HuH-7 (cell line): ENCODE measurements around the gene VARS1.
A peak's percentile ranks its signal among the peaks of the same experiment; 100 is the strongest.
"Not testable (repeated sequence)": the region's sequence is repeated elsewhere in the genome, so short reads cannot be mapped to it uniquely, and the experiment has no call there.

Experiments
- DNase-seq: peaks from one replicate; pipeline ENCODE4 v3.0.0; 2011; ENCODE audit warnings: low spot score

The VARS1 gene

DNA sequence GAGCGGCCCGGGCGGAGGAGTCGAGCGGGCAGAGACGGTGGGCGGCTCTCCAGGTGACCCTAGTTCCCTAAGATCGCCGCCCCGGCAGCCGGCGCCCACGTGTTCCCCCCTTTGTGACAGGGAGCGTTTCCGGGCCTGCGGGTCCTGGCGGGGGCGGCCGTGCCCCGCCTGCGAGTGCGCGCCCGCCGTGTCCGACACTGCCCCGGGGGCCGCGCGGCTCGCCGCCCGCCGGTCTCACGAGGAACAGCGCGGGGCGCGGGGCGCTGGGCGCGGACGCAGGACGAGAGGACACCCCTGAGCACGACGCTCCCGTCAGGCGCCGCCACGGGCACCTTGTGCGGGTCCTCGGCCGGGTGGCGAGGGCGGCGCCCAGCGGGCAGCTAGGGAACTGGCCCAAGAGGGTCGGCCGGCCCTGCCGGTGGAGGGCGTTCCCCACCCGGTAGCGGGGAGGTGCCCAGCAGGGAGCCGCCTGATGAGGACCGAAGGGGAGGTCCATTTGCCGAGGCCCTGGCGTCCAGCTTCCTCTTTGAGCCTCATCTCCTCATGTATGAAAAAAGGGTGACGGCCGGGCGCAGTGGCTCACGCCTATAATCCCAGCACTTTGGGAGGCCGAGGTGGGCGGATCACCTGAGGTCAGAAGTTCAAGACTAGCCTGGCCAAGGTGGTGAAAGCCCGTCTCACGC lies at the start of gene VARS1:
TSS of gene VARS1 (minus strand) at position 137 of the 683 bp plus-strand sequence. CDS start 535 bp downstream, outside the sequence.
- peak; percentile 95 for DNase-seq

DNA sequence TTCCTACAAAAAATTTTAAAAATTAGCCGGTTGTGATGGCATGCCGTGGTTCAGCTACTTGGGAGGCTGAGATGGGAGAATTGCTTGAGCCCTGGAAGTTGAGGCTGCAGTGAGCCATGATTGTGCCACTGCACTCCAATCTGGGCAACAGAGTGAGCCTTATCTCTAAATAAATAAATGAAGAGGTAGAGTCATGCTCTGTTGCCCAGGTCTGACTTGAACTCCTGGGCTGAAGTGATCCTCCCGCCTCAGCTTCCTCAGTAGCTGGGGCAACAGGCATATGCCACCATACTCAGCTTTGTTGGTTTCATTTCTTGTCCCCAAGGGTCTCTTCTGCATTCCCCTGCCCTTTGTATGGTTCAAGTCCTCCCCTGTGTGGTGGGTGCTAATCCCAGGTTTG lies 49.0 kb upstream of the VARS1 start:
- DNase-seq, result no peak

DNA sequence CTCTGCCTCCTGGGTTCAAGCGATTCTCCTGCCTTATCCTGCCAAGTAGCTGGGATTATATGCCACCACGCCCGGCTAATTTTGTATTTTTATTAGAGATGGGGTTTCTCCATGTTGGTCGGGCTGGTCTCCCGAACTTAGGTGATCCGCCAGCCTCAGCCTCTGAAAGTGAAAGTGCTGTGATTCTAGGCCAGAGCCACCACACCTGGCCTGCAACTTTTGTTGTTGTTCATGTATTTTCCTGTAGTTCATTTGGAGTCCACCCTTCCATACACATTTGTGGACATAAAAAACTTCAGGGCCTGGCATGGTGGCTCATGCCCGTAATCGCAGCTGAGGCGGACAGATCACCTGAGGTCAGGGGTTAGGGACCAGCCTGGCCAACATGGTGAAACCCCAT lies 46.5 kb upstream of the VARS1 start:
- DNase-seq, result no peak

DNA sequence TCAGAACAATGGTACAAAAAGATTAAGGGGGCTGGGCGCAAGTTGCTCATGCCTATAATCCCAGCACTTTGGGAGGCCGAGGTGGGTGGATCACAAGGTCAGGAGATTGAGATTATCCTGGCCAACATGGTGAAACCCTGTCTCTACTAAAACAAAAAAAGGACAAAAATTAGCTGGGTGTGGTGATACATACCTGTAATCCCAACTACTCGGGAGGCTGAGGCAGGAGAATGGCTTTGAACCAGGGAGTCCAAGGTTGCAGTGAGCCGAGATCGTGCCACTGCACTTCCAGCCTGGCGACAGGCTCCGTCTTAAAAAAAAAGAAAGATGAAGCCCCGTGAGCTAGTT lies 44.2 kb upstream of the VARS1 start:
- not testable (repeated sequence) for DNase-seq

DNA sequence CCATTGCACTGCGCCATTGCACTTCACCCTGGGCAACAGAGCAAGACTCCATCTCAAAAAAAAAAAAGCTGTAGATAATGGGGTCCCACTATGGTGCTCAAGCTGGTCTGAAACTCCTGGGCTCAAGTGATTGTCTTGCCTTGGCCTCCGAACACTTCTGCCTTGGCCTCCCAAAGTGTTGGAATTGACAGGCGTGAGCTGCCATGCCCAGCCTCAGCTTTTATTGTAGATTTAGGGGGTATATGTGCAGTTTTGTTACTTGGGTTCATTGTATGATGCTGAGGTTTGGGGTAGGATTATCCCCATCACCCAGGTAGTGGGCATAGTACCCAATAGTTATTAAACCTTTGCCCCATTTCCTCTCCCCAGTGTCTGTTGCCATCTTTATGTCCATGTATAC lies 43.4 kb upstream of the VARS1 start:
- no peak for DNase-seq

DNA sequence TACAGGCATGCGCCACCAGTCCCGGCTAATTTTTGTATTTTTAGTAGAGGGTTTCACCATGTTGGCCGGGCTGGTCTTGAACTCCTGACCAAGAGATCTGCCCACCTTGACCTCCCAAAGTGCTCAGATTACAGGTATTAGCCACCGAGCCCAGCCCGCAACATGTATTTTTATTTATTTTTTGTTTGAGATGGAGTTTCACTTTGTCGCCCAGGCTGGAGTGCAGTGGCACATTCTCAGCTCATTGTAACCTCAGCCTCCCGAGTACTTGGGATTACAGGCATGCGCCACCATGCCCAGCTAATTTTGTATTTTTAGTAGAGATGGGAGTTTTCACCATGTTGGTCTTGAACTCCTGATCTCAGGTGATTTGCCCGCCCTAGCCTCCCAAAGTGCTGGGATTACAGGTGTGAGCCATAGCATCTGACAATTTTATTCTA lies 42.6 kb upstream of the VARS1 start:
- DNase-seq, result not testable (repeated sequence)

DNA sequence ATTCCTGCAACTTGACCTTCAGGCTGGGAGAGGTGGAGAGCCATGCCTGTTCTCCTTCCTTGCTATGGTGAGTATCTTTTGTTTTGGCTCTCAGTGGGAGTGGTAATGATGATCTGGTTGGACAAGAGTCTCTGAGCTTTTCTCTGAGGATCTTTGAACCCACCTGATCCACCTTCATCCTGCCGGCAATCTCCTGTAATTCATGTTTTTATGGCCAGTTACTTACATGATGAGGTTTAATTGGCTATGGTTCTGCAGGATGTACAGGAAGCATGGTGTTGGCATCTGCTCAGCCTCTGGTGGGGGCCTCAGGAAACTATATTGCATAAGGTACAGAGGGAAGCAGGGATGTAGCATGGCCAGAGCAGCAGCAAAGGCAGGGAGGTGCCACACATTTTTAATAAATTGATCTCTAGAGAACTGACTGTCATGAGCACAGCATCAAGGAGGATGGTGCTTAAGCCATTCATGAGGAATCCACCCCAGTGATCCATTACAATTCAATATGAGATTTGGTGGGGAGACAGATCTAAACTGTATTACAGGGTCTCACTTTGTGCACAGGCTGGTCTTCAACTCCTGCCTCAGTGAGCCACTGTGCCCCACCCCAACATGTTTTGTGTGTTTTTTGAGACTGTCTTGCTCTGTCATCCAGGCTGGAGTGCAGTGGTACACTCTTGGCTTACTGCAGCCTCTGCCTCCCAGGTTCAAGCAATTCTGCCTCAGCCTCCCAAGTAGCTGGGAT lies 42.0 kb upstream of the VARS1 start:
- DNase-seq, result no peak

GRCh38 chr6:31836474-31837368 lies 41.2 kb upstream of the VARS1 start:
- DNase-seq, result no peak

DNA sequence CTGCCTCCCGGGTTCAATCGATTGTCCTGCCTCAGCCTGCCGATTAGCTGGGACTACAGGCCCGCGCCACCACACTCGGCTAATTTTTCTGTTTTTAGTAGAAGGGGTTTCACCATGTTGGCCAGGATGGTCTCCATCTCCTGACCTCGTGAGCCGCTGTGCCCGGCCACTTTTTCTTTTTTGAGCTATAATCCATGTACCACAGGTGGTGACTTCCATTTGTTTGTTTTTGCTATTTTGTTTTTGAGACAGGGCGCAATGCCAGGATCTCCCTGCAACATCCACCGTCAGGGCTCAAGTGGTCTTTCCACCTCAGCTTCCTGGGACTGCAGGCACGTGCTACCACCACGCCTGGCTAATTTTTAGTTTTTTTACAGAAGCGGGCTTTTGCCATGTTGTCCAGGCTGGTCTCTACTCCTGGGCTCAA lies 40.5 kb upstream of the VARS1 start:
- DNase-seq, result no peak

GRCh38 chr6:31834367-31835250 lies 39.1 kb upstream of the VARS1 start:
- DNase-seq, result peak; percentile 88

- DNase-seq, result no peak
Observed at GRCh38 chr6:31831350-31832215, 36.0 kb upstream of the VARS1 start.

DNA sequence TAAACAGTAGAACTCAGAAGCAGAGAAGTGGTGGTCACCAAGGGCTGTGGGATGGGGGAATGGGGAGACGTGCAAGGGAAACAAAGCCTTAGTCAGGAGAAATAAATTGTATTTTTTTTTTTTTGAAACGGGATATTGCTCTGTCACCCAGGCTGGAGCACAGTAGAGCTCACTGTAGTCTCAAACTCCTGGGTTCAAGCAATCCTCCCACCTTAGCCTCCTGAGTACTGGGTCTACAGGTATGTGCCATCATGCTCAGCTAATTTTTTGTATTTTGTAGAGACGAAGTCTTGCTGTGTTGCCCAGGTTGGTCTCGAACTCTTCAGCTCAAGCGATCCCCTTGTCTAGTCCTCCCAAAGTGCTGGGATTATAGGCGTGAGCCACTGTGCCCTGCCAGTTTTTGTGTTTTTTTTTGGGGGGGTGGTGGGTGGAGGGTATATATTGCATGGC lies 35.4 kb upstream of the VARS1 start:
- DNase-seq, result no peak

GRCh38 chr6:31829633-31830283 lies 34.2 kb upstream of the VARS1 start:
- peak; percentile 53 for DNase-seq

GRCh38 chr6:31827286-31828079 lies 31.9 kb upstream of the VARS1 start, which contains the start of gene HSPA1B:
TSS of gene HSPA1B (plus strand) at chr6:31827738. CDS start at chr6:31827951, 213 bp downstream.
- DNase-seq, result peak; percentile 88

- no peak for DNase-seq
Observed at GRCh38 chr6:31826793-31827285, 31.3 kb upstream of the VARS1 start.

- no peak for DNase-seq
Observed at GRCh38 chr6:31825553-31825952, 30.0 kb upstream of the VARS1 start.

DNA sequence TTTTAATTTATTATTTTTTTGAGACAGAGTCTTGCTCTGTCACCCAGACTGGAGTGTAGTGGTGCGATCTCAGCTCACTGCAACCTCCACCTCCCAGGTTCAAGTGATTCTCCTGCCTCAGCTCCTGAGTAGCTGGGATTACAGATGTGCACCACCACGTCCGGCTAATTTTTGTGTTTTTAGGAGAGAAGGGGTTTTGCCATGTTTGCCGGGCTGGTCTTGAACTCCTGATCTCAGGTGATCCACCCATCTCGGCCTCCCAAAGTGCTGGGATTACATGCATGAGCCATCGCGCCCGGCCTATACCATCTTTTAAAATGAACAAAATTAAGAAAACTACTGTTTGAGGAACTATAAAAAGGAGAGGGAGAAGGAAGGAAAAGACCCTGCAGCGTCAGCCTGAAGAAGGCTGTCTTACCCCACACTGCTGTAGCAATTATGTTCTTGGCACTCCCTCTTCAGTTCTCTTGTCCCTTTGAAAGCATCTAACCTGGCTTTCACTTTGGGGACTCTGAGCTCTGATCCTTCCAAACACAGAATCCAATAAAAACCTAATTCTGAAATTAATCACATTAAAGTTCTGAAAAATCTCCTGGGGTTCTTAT lies 28.1 kb upstream of the VARS1 start:
- not testable (repeated sequence) for DNase-seq
